H9 (cell line): ENCODE data around the gene CYP2C18. TPM values are rescaled to one million over a fixed set of nuclear protein-coding genes. Genes with fewer than 3 reads are reported as not detected.
"Not testable (repeated sequence)": the region's sequence is repeated elsewhere in the genome, so short reads cannot be mapped to it uniquely, and the experiment has no call there.

Experiments used
- DNase-seq: peaks from one replicate; pipeline ENCODE4 v3.0.0-alpha.2; 2017
- H2AFZ ChIP-seq: one replicate; pipeline ENCODE4 v1.6.1; 2013; ENCODE audit warnings: mild to moderate bottlenecking, low read length, control low read depth, moderate library complexity
- H2AK5ac ChIP-seq: 2 replicates; pipeline ENCODE4 v1.6.1; 2013; ENCODE audit warnings: low read length, control low read depth, mixed read lengths; ENCODE audit not compliant: insufficient read length
- H2BK120ac ChIP-seq: one replicate; pipeline ENCODE4 v1.6.1; 2013; ENCODE audit warnings: low read depth, mild to moderate bottlenecking, low read length, control low read depth, inconsistent platforms; ENCODE audit not compliant: poor library complexity, severe bottlenecking
- H2BK12ac ChIP-seq: 2 replicates; pipeline ENCODE4 v1.6.1; 2013; ENCODE audit warnings: low read length, control low read depth, mixed read lengths, low read depth; ENCODE audit not compliant: insufficient read length
- H2BK15ac ChIP-seq: 2 replicates; pipeline ENCODE4 v1.6.1; 2013; ENCODE audit warnings: low read depth, low read length, control low read depth
- H2BK20ac ChIP-seq: one replicate; pipeline ENCODE4 v1.6.1; 2013; ENCODE audit warnings: low read depth, mild to moderate bottlenecking, low read length, control low read depth, inconsistent platforms; ENCODE audit not compliant: poor library complexity, severe bottlenecking
- H2BK5ac ChIP-seq: 2 replicates; pipeline ENCODE4 v1.6.1; 2013; ENCODE audit warnings: low read length, control low read depth, mixed read lengths; ENCODE audit not compliant: insufficient read length
- H3K14ac ChIP-seq: 2 replicates; pipeline ENCODE4 v1.6.1; 2013; ENCODE audit warnings: low read length, control low read depth; ENCODE audit not compliant: insufficient read depth
- H3K18ac ChIP-seq: 2 replicates; pipeline ENCODE4 v1.6.1; 2013; ENCODE audit warnings: low read depth, mild to moderate bottlenecking, mixed read lengths, low read length, control low read depth; ENCODE audit not compliant: insufficient read length
- H3K23ac ChIP-seq: 2 replicates; pipeline ENCODE4 v1.6.1; 2013; ENCODE audit warnings: low read length, control low read depth, mixed read lengths, low read depth; ENCODE audit not compliant: insufficient read length
- H3K23me2 ChIP-seq: 2 replicates; pipeline ENCODE4 v1.6.1; 2013; ENCODE audit warnings: low read depth, mild to moderate bottlenecking, mixed read lengths, low read length, control low read depth; ENCODE audit not compliant: insufficient read length, poor library complexity, severe bottlenecking
- H3K27ac ChIP-seq: 2 replicates; pipeline ENCODE4 v1.5.1; 2013; ENCODE audit warnings: low read length, control low read depth, mixed read lengths, low read depth; ENCODE audit not compliant: insufficient read length
- H3K27me3 ChIP-seq: 2 replicates; pipeline ENCODE4 v1.6.1; 2013; ENCODE audit warnings: low read length, control low read depth, inconsistent platforms; ENCODE audit not compliant: insufficient read depth
- H3K4ac ChIP-seq: 2 replicates; pipeline ENCODE4 v1.6.1; 2013; ENCODE audit warnings: low read depth, mild to moderate bottlenecking, control low read depth, inconsistent platforms, low read length, moderate library complexity
- H3K4me1 ChIP-seq: 2 replicates; pipeline ENCODE4 v1.6.1; 2013; ENCODE audit warnings: low read length, control low read depth, inconsistent platforms; ENCODE audit not compliant: insufficient read depth
- H3K4me2 ChIP-seq: 2 replicates; pipeline ENCODE4 v1.6.1; 2013; ENCODE audit warnings: low read length, control low read depth, mixed read lengths; ENCODE audit not compliant: insufficient read length, insufficient read depth
- H3K56ac ChIP-seq: 2 replicates; pipeline ENCODE4 v1.6.1; 2013; ENCODE audit warnings: low read depth, mild to moderate bottlenecking, mixed read lengths, low read length, control low read depth; ENCODE audit not compliant: insufficient read length
- H3K79me1 ChIP-seq: 2 replicates; pipeline ENCODE4 v1.6.1; 2013; ENCODE audit warnings: low read depth, mild to moderate bottlenecking, moderate library complexity, low read length, control low read depth, inconsistent platforms; ENCODE audit not compliant: insufficient read depth, poor library complexity, severe bottlenecking
- H3K79me2 ChIP-seq: 2 replicates; pipeline ENCODE4 v1.6.1; 2013; ENCODE audit warnings: low read length, control low read depth, inconsistent platforms; ENCODE audit not compliant: insufficient read depth
- H3K9ac ChIP-seq: 2 replicates; pipeline ENCODE4 v1.6.1; 2013; ENCODE audit warnings: low read length, control low read depth, mixed read lengths; ENCODE audit not compliant: insufficient read length; ENCODE audit errors: extremely low read depth
- H3K9me3 ChIP-seq: one replicate; pipeline ENCODE4 v1.6.1; 2013; ENCODE audit warnings: low read depth, low read length, inconsistent platforms; ENCODE audit not compliant: control insufficient read depth
- H3T11ph ChIP-seq: one replicate; pipeline ENCODE4 v1.6.1; 2013; ENCODE audit warnings: mild to moderate bottlenecking, low read length, control low read depth, inconsistent platforms
- H4K20me1 ChIP-seq: one replicate; pipeline ENCODE4 v1.6.1; 2013; ENCODE audit not compliant: control insufficient read depth, insufficient read length, insufficient read depth
- H4K5ac ChIP-seq: 2 replicates; pipeline ENCODE4 v1.6.1; 2013; ENCODE audit warnings: low read depth, mild to moderate bottlenecking, mixed read lengths, low read length, control low read depth; ENCODE audit not compliant: insufficient read length
- H4K8ac ChIP-seq: replicated peaks from 2 replicates; pipeline ENCODE4 v1.6.1; 2013; ENCODE audit warnings: low read length, control low read depth, mixed read lengths, low read depth; ENCODE audit not compliant: insufficient read length
- H4K91ac ChIP-seq: 2 replicates; pipeline ENCODE4 v1.6.1; 2013; ENCODE audit warnings: low read depth, mild to moderate bottlenecking, moderate library complexity, mixed read lengths, low read length, control low read depth; ENCODE audit not compliant: insufficient read length
- H3K27ac Mint-ChIP-seq, 3 experiments: 2 replicates in 2 of 3; 3 replicates in 1 of 3; pipeline ENCODE4 v1.8.0; 2020 to 2021; ENCODE audit warnings: mixed read lengths in 3 of 3, mild to moderate bottlenecking in 1 of 3, moderate library complexity in 1 of 3
- H3K27me3 Mint-ChIP-seq: 2 replicates; pipeline ENCODE4 v1.8.0; 2021; ENCODE audit warnings: low read depth, mild to moderate bottlenecking, moderate library complexity, mixed read lengths
- H3K36me3 Mint-ChIP-seq, 3 experiments: 2 replicates in 2 of 3; 3 replicates in 1 of 3; pipeline ENCODE4 v1.8.0; 2020 to 2021; ENCODE audit warnings: low read depth in 3 of 3, mixed read lengths in 3 of 3; ENCODE audit not compliant: insufficient read depth in 1 of 3
- H3K4me1 Mint-ChIP-seq, 2 experiments: 2 replicates each; pipeline ENCODE4 v1.8.0; 2020; ENCODE audit warnings: mixed read lengths in 2 of 2
- H3K4me3 Mint-ChIP-seq, 2 experiments: 2 replicates in 1 of 2; 3 replicates in 1 of 2; pipeline ENCODE4 v1.8.0; 2020 to 2021; ENCODE audit warnings: mild to moderate bottlenecking in 2 of 2, mixed read lengths in 2 of 2, moderate library complexity in 1 of 2
- H3K9me3 Mint-ChIP-seq, 2 experiments: 2 replicates in 1 of 2; 3 replicates in 1 of 2; pipeline ENCODE4 v1.8.0; 2020; ENCODE audit warnings: mild to moderate bottlenecking in 2 of 2, mixed read lengths in 2 of 2, moderate library complexity in 1 of 2
- CTCF ChIP-seq: fragments of 200-600 bp; sonication (generic); conservative IDR thresholded peaks from 3 replicates; pipeline ENCODE4 v1.8.0; 2021; ENCODE audit warnings: antibody characterized with exemption, mild to moderate bottlenecking
- WGBS: extraction: QIAGEN DNeasy Blood & Tissue Kit; methylation state at CpG from one replicate; pipeline ENCODE4 v1.1.7; 2013; ENCODE audit warnings: missing lambda C conversion rate, low lambda C conversion rate, mixed read lengths; ENCODE audit not compliant: insufficient read length; ENCODE audit errors: extremely low coverage; 5-methylcytosine and 5-hydroxymethylcytosine counted together
- total RNA-seq: library from RNA; stranded (reverse); gene quantifications from 2 replicates; pipeline ENCODE4 v1.2.1, GENCODE V29; 2021

Gene CYP2C18
- total RNA-seq, 1 experiment from 2014 or later: 0.09 TPM

GRCh38 chr10:94680544-94680943, 3.0 kb upstream of the CYP2C18 start:
- H3K9me3 Mint-ChIP-seq: peaks cover 3 to 4% of the 10 kb centered on the region in 2 experiments; a peak in 2 of 5 replicates

GRCh38 chr10:94682636-94683035, 893 bp upstream of the CYP2C18 start:
- H3K27me3 ChIP-seq, H2BK20ac ChIP-seq, H3K9me3 Mint-ChIP-seq, H3K36me3 Mint-ChIP-seq, H3K4me3 Mint-ChIP-seq, H3K56ac ChIP-seq, H3K27ac Mint-ChIP-seq, H4K5ac ChIP-seq, H3K4me2 ChIP-seq, H3K23me2 ChIP-seq, H3K18ac ChIP-seq, H2AFZ ChIP-seq, H3K9ac ChIP-seq, H2BK15ac ChIP-seq, H3T11ph ChIP-seq, DNase-seq, H3K79me1 ChIP-seq, H2BK12ac ChIP-seq, H4K91ac ChIP-seq, H3K79me2 ChIP-seq, H3K4me1 ChIP-seq, H3K27me3 Mint-ChIP-seq, H3K27ac ChIP-seq, H4K20me1 ChIP-seq, H2BK120ac ChIP-seq, H3K9me3 ChIP-seq, H2BK5ac ChIP-seq, H3K23ac ChIP-seq, H3K14ac ChIP-seq, H2AK5ac ChIP-seq, H4K8ac ChIP-seq, H3K4ac ChIP-seq: not testable (repeated sequence)
- peaks cover 7 to 10% of the 10 kb centered on the region in 2 experiments; a peak in 3 of 4 replicates for H3K4me1 Mint-ChIP-seq
- WGBS: no CpG with 5 or more reads among the region's 4 CpGs

More at GRCh38 chr10:94680544-94680943, 3.0 kb upstream of the CYP2C18 start:
- no peak overlapping the region for H3K4me3 Mint-ChIP-seq
- no peaks in the 10 kb centered on the region for H3K23me2 ChIP-seq
- no CpG with 5 or more reads among the region's 1 CpG for WGBS
- no peak overlapping the region for H3K18ac ChIP-seq
- no peak for TF ChIP-seq CTCF
- no peak overlapping the region for H2BK5ac ChIP-seq
- no peak overlapping the region for H3K56ac ChIP-seq
- no peaks in the 10 kb centered on the region for H3K27me3 Mint-ChIP-seq
- H3K36me3 Mint-ChIP-seq: no peaks in the 10 kb centered on the region
- H3K4me2 ChIP-seq: no peak overlapping the region
- no peaks in the 10 kb centered on the region for H3K4me1 ChIP-seq
- peaks cover 7 to 10% of the 10 kb centered on the region in 2 experiments; a peak in 3 of 4 replicates for H3K4me1 Mint-ChIP-seq
- no peak overlapping the region for H3K14ac ChIP-seq
- H2AK5ac ChIP-seq: no peak overlapping the region
- H3K79me1 ChIP-seq: no peaks in the 10 kb centered on the region
- H2BK120ac ChIP-seq: no peak overlapping the region
- H3K9ac ChIP-seq: no peak overlapping the region
- H2BK15ac ChIP-seq: no peak overlapping the region
- H3T11ph ChIP-seq: no peak overlapping the region
- no peak overlapping the region for H3K4ac ChIP-seq
- H3K27ac ChIP-seq: no peak overlapping the region
- no peaks in the 10 kb centered on the region for H3K9me3 ChIP-seq
- no peak for DNase-seq
- H2AFZ ChIP-seq: no peak overlapping the region
- no peak overlapping the region for H4K5ac ChIP-seq
- no peak overlapping the region for H2BK12ac ChIP-seq
- no peak overlapping the region for H3K23ac ChIP-seq
- no peaks in the 10 kb centered on the region for H4K20me1 ChIP-seq
- H3K27me3 ChIP-seq: no peaks in the 10 kb centered on the region
- H3K79me2 ChIP-seq: no peaks in the 10 kb centered on the region
- H2BK20ac ChIP-seq: no peak overlapping the region
- no peak overlapping the region for H4K91ac ChIP-seq
- H3K27ac Mint-ChIP-seq: no peak overlapping the region
- H4K8ac ChIP-seq: no peak overlapping the region
